Uterus (tissue), 2 donors: ENCODE results near the gene ERMAP.

ENCODE experiments used
- POLR2A ChIP-seq, 2 donors: fragments of 450-650 bp; IDR thresholded peaks; one replicate each; pipeline ENCODE4 v1.6.1; 2016; ENCODE audit warnings: antibody characterized with exemption in 2 of 2, mild to moderate bottlenecking in 1 of 2, moderate library complexity in 1 of 2
- TF ChIP-seq, protein P1 (sequence below), 4 experiments: fragments of 200-600 bp in 2 of 4; fragments of 450-650 bp in 2 of 4; sonication (generic) in 2 of 4; IDR thresholded peaks; one replicate each; pipeline ENCODE4 v1.5.1; 2016 to 2019; ENCODE audit warnings: antibody characterized with exemption in 4 of 4, mild to moderate bottlenecking in 2 of 4, moderate library complexity in 1 of 4

- no peak for TF ChIP-seq POLR2A (IDR thresholded peaks at IDR 0.05)
- TF ChIP-seq, protein P1, sequence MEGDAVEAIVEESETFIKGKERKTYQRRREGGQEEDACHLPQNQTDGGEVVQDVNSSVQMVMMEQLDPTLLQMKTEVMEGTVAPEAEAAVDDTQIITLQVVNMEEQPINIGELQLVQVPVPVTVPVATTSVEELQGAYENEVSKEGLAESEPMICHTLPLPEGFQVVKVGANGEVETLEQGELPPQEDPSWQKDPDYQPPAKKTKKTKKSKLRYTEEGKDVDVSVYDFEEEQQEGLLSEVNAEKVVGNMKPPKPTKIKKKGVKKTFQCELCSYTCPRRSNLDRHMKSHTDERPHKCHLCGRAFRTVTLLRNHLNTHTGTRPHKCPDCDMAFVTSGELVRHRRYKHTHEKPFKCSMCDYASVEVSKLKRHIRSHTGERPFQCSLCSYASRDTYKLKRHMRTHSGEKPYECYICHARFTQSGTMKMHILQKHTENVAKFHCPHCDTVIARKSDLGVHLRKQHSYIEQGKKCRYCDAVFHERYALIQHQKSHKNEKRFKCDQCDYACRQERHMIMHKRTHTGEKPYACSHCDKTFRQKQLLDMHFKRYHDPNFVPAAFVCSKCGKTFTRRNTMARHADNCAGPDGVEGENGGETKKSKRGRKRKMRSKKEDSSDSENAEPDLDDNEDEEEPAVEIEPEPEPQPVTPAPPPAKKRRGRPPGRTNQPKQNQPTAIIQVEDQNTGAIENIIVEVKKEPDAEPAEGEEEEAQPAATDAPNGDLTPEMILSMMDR (IDR thresholded peaks at IDR 0.05): no peak
Measured at GRCh38 chr1:42768172-42768571, 48.8 kb upstream of the ERMAP start.
